ENCODE results near the gene RENBP. TPM values are rescaled to one million over a fixed set of nuclear protein-coding genes. Genes with fewer than 3 reads are reported as not detected.

The RENBP gene
- total and polyA plus RNA-seq, 9 of the 15 experiments (the other 6 are each of a cell fraction or from before 2014, with no cell fraction given) = 0.07 to 14.8 (median 10.6) TPM; not detected in 1

DNA sequence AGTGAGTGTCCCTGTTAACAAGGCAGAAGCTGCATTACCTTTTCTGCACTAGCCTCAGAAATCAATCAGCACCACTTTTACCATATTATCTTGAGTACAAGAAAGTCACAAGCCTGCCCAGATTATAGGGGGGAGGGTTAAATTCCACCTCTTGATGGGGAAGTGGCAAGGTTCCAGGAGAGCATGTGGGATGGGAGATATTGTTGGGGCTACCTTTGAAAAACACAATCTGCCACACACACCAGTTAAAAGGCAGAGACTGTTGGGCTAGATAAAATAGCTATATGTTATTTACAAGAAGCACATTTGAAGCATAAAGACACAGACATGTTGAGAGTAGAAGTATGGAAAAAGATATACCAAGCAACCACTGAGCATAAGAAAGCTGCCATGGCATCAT lies 46.5 kb downstream of the RENBP start (continued):
- TF ChIP-seq ZNF444 (CRISPR knock-in tag; IDR thresholded peaks at IDR 0.05) (peak; percentile 90), ZNF507 (tag; conservative IDR thresholded peaks at IDR 0.05) (no peak), BRD4 (IDR thresholded peaks at IDR 0.05) (no peak), SAFB (IDR thresholded peaks at IDR 0.05; ENCODE audit: borderline replicate concordance, low read depth, low read length) (no peak), POLR2AphosphoS5 (IDR thresholded peaks at IDR 0.05; ENCODE audit: control insufficient read depth, insufficient read depth, low read depth, low read length) (peak; percentile 97), GATAD2A (IDR thresholded peaks at IDR 0.05) (0 out of 2 replicates have a peak, but pooled peaks have one; percentile 64), CREM (IDR thresholded peaks at IDR 0.05; ENCODE audit: low read depth) (peak; percentile 43; the same call in 1 of the 2 replicates), POU5F1 (IDR thresholded peaks at IDR 0.05; ENCODE audit: borderline replicate concordance, low read depth, low read length, partially characterized antibody) (no peak), ID3 (CRISPR knock-in tag; IDR thresholded peaks at IDR 0.05) (no peak), ID3 (tag; IDR thresholded peaks at IDR 0.05) (peak; percentile 94), CUX1 (CRISPR knock-in tag; IDR thresholded peaks at IDR 0.05) (peak; percentile 60; the same call in 1 of the 2 replicates), NR4A1 (CRISPR knock-in tag; IDR thresholded peaks at IDR 0.05) (no peak), NR4A1 (tag; IDR thresholded peaks at IDR 0.05) (peak; percentile 94), TEAD4 (IDR thresholded peaks at IDR 0.05; ENCODE audit: low read length) (peak; percentile 100), TEAD4 (CRISPR knock-in tag; IDR thresholded peaks at IDR 0.05; ENCODE audit: borderline replicate concordance) (no peak), ZNF584 (CRISPR knock-in tag; IDR thresholded peaks at IDR 0.05; ENCODE audit: low read depth) (peak; percentile 30; the same call in 1 of the 2 replicates), HDAC1 (IDR thresholded peaks at IDR 0.05) (peak; percentile 96 to 99), GATA2 (CRISPR knock-in tag; IDR thresholded peaks at IDR 0.05) (peak; percentile 98)
- TF ChIP-seq, protein P1, sequence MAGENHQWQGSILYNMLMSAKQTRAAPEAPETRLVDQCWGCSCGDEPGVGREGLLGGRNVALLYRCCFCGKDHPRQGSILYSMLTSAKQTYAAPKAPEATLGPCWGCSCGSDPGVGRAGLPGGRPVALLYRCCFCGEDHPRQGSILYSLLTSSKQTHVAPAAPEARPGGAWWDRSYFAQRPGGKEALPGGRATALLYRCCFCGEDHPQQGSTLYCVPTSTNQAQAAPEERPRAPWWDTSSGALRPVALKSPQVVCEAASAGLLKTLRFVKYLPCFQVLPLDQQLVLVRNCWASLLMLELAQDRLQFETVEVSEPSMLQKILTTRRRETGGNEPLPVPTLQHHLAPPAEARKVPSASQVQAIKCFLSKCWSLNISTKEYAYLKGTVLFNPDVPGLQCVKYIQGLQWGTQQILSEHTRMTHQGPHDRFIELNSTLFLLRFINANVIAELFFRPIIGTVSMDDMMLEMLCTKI (IDR thresholded peaks at IDR 0.05; ENCODE audit: partially characterized antibody) = no peak
- TF ChIP-seq, protein P2, sequence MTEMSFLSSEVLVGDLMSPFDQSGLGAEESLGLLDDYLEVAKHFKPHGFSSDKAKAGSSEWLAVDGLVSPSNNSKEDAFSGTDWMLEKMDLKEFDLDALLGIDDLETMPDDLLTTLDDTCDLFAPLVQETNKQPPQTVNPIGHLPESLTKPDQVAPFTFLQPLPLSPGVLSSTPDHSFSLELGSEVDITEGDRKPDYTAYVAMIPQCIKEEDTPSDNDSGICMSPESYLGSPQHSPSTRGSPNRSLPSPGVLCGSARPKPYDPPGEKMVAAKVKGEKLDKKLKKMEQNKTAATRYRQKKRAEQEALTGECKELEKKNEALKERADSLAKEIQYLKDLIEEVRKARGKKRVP (CRISPR knock-in tag; IDR thresholded peaks at IDR 0.05) = 0 out of 2 replicates have a peak, but pooled peaks have one; percentile 24
- TF ChIP-seq, protein P3, sequence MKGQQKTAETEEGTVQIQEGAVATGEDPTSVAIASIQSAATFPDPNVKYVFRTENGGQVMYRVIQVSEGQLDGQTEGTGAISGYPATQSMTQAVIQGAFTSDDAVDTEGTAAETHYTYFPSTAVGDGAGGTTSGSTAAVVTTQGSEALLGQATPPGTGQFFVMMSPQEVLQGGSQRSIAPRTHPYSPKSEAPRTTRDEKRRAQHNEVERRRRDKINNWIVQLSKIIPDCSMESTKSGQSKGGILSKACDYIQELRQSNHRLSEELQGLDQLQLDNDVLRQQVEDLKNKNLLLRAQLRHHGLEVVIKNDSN (CRISPR knock-in tag; IDR thresholded peaks at IDR 0.05) = peak; percentile 16; the same call in 1 of the 2 replicates
